Stimulated activated CD8-positive, alpha-beta memory T cell treated with anti-CD3 and anti-CD28 coated beads, Interleukin-7, amount 100 ng/mL, for 48 hours (primary cell): ENCODE results near the gene MED13.
"Not testable (repeated sequence)": the region's sequence is repeated elsewhere in the genome, so short reads cannot be mapped to it uniquely, and the experiment has no call there.

ENCODE experiments used
- DNase-seq, 2 donors: peaks; one replicate each; pipeline ENCODE4 v3.0.0-alpha.2; 2020; ENCODE audit warnings: low read depth in 1 of 2; ENCODE audit errors: extremely low read depth in 1 of 2

Gene MED13

DNA sequence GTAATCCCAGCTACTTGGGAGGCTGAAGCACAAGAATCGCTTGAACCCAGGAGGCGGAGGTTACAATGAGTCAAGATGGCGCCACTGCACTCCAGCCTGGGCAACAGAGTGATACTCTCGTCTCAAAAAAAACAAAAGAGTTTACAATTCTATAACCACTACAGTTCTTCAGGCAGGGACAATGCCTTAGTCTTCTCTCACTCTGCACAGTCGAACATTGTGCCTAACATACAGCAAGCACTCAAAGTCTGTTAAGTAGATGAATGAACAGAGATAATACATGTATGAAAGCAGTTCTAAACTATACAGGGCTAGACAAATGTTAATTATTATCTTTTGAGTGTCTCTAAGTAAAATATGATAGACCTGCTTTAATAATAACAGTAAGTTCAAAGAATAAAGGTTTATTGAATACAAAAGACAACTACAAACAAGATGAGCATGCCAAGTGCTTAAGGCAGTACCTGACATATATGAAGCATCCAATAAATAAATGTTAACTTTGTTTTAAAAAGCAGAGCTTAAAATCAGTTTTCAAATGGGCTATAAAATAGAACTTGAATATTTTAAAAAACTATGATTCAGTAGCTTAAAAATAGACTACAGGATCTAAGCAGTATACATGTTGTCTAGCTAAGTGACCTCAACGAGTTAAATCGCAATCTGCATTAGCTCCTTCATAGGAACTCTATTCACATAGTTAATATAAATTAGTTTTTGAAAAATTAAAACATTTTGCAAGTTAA is 156.6 kb downstream of the MED13 start:
- DNase-seq = no peak

DNA sequence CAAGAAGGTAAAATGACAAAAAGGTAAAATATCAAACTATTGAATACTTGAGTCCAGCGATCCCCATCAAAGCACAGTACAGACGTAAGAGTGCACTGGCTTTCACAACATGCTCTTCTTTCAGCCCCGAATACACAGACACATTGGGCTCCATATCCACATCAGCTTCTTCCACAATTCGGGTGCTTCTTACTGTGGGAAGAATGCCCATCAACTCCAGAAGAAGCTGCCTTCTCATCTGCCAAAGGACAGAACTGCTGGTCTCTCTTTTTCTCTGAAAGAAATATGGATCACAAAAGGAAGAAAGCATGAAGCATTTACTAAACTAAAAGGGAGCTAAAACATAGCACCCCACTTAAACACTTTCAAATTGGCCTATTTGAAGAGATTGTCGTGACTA is 157.7 kb downstream of the MED13 start:
- DNase-seq = no peak

DNA sequence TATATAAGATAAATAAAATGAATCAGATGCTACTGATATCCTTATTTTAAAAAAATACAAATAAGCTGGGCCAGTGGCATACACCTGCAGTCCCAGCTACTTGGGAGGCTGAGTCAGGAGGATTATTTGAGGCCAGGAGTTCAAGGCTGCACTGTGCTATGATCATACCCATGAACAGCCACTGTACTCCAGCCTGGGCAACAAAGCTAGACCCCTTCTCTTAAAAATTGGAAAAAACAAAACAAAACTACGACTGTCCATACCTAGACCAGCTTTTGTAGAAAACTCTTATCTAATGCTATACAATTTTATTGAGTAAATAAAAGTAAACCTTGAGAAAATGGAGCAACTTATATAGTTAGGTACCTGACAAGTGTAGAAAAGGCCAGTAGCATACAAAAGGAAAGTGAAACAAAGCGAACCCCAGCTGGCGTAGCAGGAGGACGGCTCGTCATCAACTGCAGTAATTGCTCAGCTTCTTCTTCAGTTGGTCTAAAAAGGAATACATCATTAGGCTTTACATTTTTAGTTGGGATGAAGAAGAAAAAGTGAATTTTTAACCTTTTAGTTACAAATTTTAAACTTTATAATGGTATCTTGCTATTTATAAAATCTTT is 160.9 kb downstream of the MED13 start:
- peak in 1 of 2 donors; percentile 3 for DNase-seq

DNA sequence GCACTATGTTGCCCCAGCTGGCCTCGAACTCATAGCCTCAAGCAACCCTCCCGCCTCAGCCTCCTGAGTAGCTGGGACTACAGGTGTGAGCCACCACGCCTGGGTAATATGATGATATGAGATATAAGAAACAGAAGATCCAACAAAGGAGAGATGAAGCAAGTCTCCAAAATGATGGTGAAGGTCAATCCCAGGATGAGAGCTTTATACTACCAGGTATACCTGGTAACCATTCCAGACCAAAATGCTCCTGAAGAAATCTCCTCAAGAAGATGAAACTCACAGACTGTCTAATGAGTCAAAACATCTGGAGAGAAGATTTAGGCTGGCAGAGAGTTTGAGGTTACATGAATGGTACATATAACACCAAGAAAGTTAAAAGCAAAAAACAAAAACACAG is 161.8 kb downstream of the MED13 start:
- DNase-seq = no peak

DNA sequence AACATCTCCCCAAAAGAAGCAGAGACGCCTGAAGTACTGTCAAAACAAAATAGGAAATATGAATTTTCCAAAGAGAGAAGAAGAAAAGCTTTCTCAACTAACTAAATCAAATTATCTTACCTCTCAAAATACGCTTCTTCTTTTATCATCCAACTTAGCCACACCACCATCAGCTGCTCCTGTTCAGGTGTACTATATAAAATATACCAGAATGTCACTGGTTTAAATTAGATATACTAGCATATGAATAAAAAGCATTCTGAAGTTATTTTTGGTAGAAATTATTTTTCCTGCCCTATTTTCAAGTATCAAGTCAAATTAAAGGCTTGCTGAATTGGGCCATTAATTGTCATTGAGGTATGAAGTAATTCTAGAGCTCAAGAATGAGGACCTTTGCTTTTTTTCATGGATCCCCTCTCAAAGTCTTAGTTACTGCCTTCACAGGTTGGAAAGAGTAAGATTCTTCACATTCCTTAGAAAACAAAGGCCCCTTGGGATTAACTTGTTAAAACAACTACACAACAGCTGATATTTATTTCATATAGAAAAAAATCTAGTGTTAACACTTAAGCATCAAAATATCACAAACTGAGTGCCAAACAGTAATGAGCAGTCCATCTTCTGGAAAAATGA is 167.4 kb downstream of the MED13 start:
- DNase-seq = no peak

DNA sequence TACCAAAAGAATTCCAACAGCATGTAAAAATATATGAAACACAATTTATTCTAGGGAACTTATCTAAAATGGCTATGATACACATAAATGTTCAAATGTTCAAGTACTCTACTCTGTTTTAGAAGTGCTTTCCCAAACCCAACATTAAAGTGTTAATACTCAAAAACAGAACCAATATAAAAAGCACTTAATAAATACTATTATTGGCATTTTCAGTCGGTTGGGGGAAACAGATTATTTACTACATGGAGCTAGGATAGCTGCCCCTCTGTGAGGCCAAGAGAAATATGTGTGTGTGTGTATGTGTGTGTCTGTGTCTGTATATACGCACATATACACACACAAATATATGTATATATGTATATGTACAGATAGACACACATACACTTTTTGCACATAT is 169.7 kb downstream of the MED13 start:
- DNase-seq = no peak

DNA sequence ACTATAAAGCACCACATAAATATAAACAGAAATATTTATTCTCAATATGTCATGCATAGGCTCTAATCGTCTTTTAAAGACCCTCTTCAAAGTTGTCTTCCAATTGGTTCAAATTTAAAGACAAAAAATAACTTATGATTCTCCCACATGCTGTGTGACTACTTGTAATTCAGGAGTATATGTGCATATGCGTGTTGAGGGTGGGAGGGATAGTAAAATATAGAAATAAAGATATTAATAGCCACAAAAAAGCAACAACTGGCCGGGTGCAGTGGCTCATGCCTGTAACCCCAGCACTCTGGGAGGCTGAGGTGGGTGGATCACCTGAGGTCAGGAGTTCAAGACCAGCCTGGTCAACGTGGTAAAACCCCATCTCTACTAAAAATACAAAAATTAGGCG is 170.8 kb downstream of the MED13 start:
- not testable (repeated sequence) for DNase-seq
